SU-DHL-6 (cell line): ENCODE measurements around the gene SEMA4D.

Source experiments
- EZH2phosphoT487 ChIP-seq: fragments of 200-600 bp; sonication (generic), shearing (Covaris generic); conservative IDR thresholded peaks from 2 replicates; pipeline ENCODE4 v1.6.1; 2018; ENCODE audit warnings: mild to moderate bottlenecking, antibody characterized with exemption, low read length, moderate library complexity, mixed read lengths
- TF ChIP-seq, protein P1 (sequence below): fragments of 200-600 bp; sonication (generic); IDR thresholded peaks from one replicate; pipeline ENCODE4 v1.5.1; 2017; ENCODE audit warnings: antibody characterized with exemption, mild to moderate bottlenecking, low read length, moderate library complexity; ENCODE audit not compliant: insufficient read depth, poor library complexity, severe bottlenecking

- TF ChIP-seq, protein P1, sequence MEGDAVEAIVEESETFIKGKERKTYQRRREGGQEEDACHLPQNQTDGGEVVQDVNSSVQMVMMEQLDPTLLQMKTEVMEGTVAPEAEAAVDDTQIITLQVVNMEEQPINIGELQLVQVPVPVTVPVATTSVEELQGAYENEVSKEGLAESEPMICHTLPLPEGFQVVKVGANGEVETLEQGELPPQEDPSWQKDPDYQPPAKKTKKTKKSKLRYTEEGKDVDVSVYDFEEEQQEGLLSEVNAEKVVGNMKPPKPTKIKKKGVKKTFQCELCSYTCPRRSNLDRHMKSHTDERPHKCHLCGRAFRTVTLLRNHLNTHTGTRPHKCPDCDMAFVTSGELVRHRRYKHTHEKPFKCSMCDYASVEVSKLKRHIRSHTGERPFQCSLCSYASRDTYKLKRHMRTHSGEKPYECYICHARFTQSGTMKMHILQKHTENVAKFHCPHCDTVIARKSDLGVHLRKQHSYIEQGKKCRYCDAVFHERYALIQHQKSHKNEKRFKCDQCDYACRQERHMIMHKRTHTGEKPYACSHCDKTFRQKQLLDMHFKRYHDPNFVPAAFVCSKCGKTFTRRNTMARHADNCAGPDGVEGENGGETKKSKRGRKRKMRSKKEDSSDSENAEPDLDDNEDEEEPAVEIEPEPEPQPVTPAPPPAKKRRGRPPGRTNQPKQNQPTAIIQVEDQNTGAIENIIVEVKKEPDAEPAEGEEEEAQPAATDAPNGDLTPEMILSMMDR, result no peak
- no peak for TF ChIP-seq EZH2phosphoT487
These were observed 60.1 kb downstream of the SEMA4D start for GRCh38 chr9:89437772-89438171.
